ENCODE measurements around the gene RASA4B. TPM values are rescaled to one million over a fixed set of nuclear protein-coding genes. Genes with fewer than 3 reads are reported as not detected.
A peak's percentile ranks its signal among the peaks of the same experiment; 100 is the strongest.
"Not testable (repeated sequence)": the region's sequence is repeated elsewhere in the genome, so short reads cannot be mapped to it uniquely, and the experiment has no call there.

RASA4B gene
- total RNA-seq, 4 donors from 2014 or later: 0.98 to 14.6 (median 6.4) TPM

GRCh38 chr7:102455596-102455995, 62.0 kb downstream of the RASA4B start:
- intact Hi-C loops (cut with DNase I): no loop called here
- H3K9me3 ChIP-seq: no peaks in the 10 kb centered on the region
- no peaks in the 10 kb centered on the region for H3K4me1 ChIP-seq
- no peak overlapping the region for H3K4me3 ChIP-seq (replicated peaks in 1 of 3)
- no peak for TF ChIP-seq POLR2A (IDR thresholded peaks at IDR 0.05)
- TF ChIP-seq CTCF (IDR thresholded peaks at IDR 0.05): no peak
- WGBS, 2 donors: 93 to 100% methylated on average over 5 to 10 of the region's 11 CpGs
- DNase-seq: no peak
- peaks cover 16 to 19% of the 10 kb centered on the region in 2 donors for H3K36me3 ChIP-seq
- H3K27me3 ChIP-seq: no peaks in the 10 kb centered on the region
- no peak overlapping the region for H3K27ac ChIP-seq

- H3K36me3 ChIP-seq: peaks cover 16 to 19% of the 10 kb centered on the region in 2 donors
- H3K4me1 ChIP-seq; H3K9me3 ChIP-seq; H3K4me3 ChIP-seq (replicated peaks in 1 of 3); H3K27me3 ChIP-seq; DNase-seq; intact Hi-C loops (cut with DNase I); H3K27ac ChIP-seq: not testable (repeated sequence)
- WGBS, 2 donors: 95 to 96% methylated on average over 10 of the region's 10 CpGs
These were observed 62.6 kb downstream of the RASA4B start for GRCh38 chr7:102454932-102455331.

GRCh38 chr7:102454468-102454867, 63.1 kb downstream of the RASA4B start:
- no peaks in the 10 kb centered on the region for H3K4me1 ChIP-seq
- H3K36me3 ChIP-seq: peaks cover 16 to 19% of the 10 kb centered on the region in 2 donors

GRCh38 chr7:102453319-102453718, 64.3 kb downstream of the RASA4B start:
- intact Hi-C loops (cut with DNase I): no loop called here
- Histone ChIP-seq H3K9me3 (no peaks in the 10 kb centered on the region), H3K27ac (peak overlapping the region in 2 of 3 donors; percentile 44 to 50), H3K27me3 (no peaks in the 10 kb centered on the region), H3K4me3 (replicated peaks in 1 of 3) (no peak overlapping the region), H3K36me3 (peaks cover 15 to 16% of the 10 kb centered on the region in 2 donors), H3K4me1 (no peaks in the 10 kb centered on the region)
- peak; percentile 79 to 88 for DNase-seq
- 67 to 81% methylated on average over 3 to 4 of the region's 7 CpGs for WGBS, 2 donors
- no peak for TF ChIP-seq POLR2A (IDR thresholded peaks at IDR 0.05)
- TF ChIP-seq CTCF (IDR thresholded peaks at IDR 0.05): no peak

More at GRCh38 chr7:102454468-102454867, 63.1 kb downstream of the RASA4B start:
- Histone ChIP-seq H3K4me3 (replicated peaks in 1 of 3) (no peak overlapping the region), H3K27ac (no peak overlapping the region), H3K9me3 (no peaks in the 10 kb centered on the region), H3K27me3 (no peaks in the 10 kb centered on the region)
- intact Hi-C loops (cut with DNase I): no loop called here
- no peak for DNase-seq
- TF ChIP-seq POLR2A (IDR thresholded peaks at IDR 0.05) (no peak), CTCF (IDR thresholded peaks at IDR 0.05) (no peak)
- WGBS, 2 donors: 79 to 89% methylated on average over 4 to 9 of the region's 12 CpGs

- H3K4me3 ChIP-seq (replicated peaks in 1 of 3): no peak overlapping the region
- H3K36me3 ChIP-seq: peaks cover 10 to 11% of the 10 kb centered on the region in 2 donors
- no peak for DNase-seq
- no peak for TF ChIP-seq CTCF (IDR thresholded peaks at IDR 0.05)
- TF ChIP-seq POLR2A (IDR thresholded peaks at IDR 0.05): no peak
- H3K27me3 ChIP-seq: no peaks in the 10 kb centered on the region
- no peaks in the 10 kb centered on the region for H3K9me3 ChIP-seq
- no peaks in the 10 kb centered on the region for H3K4me1 ChIP-seq
- intact Hi-C loops (cut with DNase I): no loop called here
- WGBS, 2 donors: 94 to 96% methylated on average over 6 of the region's 6 CpGs
- H3K27ac ChIP-seq: no peak overlapping the region
These were observed 65.1 kb downstream of the RASA4B start for GRCh38 chr7:102452451-102452850.

Measured in thyroid gland (tissue), 4 donors.